OCI-LY7 (cell line): Measurements from ENCODE around the gene KAT2B. TPM values are rescaled to one million over a fixed set of nuclear protein-coding genes. Genes with fewer than 3 reads are reported as not detected.

Experiments
- BruUV-seq: library from RNA; stranded (reverse); fragments of 400-500 nt; replicated peaks from 2 replicates; lab custom pipeline; 2021; lab: Mats Ljungman, UMichigan
- CTCF ChIA-PET: fragments of 300-600 bp; sonication (Branson Sonifier 250); formaldehyde crosslinking; loops from one replicate; lab custom pipeline; 2022; ENCODE audit warnings: antibody characterized with exemption; ENCODE audit not compliant: unreplicated experiment; lab: Charles Lee
- POLR2A ChIA-PET: fragments of 300-600 bp; sonication (Branson Sonifier 250); formaldehyde crosslinking; loops from one replicate; lab custom pipeline; 2022; ENCODE audit warnings: antibody characterized with exemption; lab: Charles Lee
- DNase-seq: peaks from one replicate; pipeline ENCODE4 v3.0.0-alpha.2; 2015; ENCODE audit warnings: low spot score
- H2AFZ ChIP-seq: fragments of 200-600 bp; sonication (generic), shearing (Covaris generic); 2 replicates; pipeline ENCODE4 v1.6.1; 2014; ENCODE audit warnings: mild to moderate bottlenecking, antibody characterized with exemption, low read length, moderate library complexity
- H3K27ac ChIP-seq: fragments of 200-600 bp; sonication (generic); 2 replicates; pipeline ENCODE4 v1.5.1; 2014; ENCODE audit warnings: mixed run types, low read depth, mild to moderate bottlenecking, moderate library complexity, low read length, inconsistent platforms; ENCODE audit not compliant: poor library complexity, severe bottlenecking
- H3K36me3 ChIP-seq: fragments of 200-600 bp; sonication (generic); 2 replicates; pipeline ENCODE4 v1.6.1; 2014; ENCODE audit warnings: mild to moderate bottlenecking, antibody characterized with exemption, low read length, moderate library complexity, mixed read lengths; ENCODE audit not compliant: insufficient read depth
- H3K4me1 ChIP-seq: fragments of 200-600 bp; sonication (generic); 2 replicates; pipeline ENCODE4 v1.5.1; 2014; ENCODE audit warnings: mild to moderate bottlenecking, low read length; ENCODE audit not compliant: insufficient read depth, poor library complexity, severe bottlenecking
- H3K4me2 ChIP-seq: fragments of 200-600 bp; sonication (generic); 2 replicates; pipeline ENCODE4 v1.6.1; 2014; ENCODE audit warnings: mild to moderate bottlenecking, low read length
- H3K4me3 ChIP-seq: fragments of 200-600 bp; sonication (generic); 2 replicates; pipeline ENCODE4 v1.5.1; 2014; ENCODE audit warnings: mild to moderate bottlenecking, low read depth, low read length; ENCODE audit not compliant: poor library complexity, severe bottlenecking
- H3K79me2 ChIP-seq: fragments of 200-600 bp; sonication (generic); 2 replicates; pipeline ENCODE4 v1.6.1; 2016; ENCODE audit warnings: low read depth, mild to moderate bottlenecking, low read length, moderate library complexity, mixed read lengths; ENCODE audit not compliant: insufficient read depth
- H3K9me2 ChIP-seq: fragments of 200-600 bp; sonication (generic); 2 replicates; pipeline ENCODE4 v1.6.1; 2016; ENCODE audit warnings: mild to moderate bottlenecking, low read length, mixed read lengths; ENCODE audit not compliant: insufficient read depth
- H3K9me3 ChIP-seq: fragments of 200-600 bp; sonication (generic); 2 replicates; pipeline ENCODE4 v1.6.1; 2014; ENCODE audit warnings: mild to moderate bottlenecking, mixed run types, low read length, mixed read lengths
- H4K20me1 ChIP-seq: fragments of 200-600 bp; sonication (generic); 2 replicates; pipeline ENCODE4 v1.6.1; 2014; ENCODE audit warnings: mild to moderate bottlenecking, antibody characterized with exemption, low read length, moderate library complexity, mixed read lengths; ENCODE audit not compliant: insufficient read depth
- CTCF ChIP-seq: fragments of 200-600 bp; sonication (generic); conservative IDR thresholded peaks from 2 replicates; pipeline ENCODE4 v1.5.1; 2014; ENCODE audit warnings: mild to moderate bottlenecking, antibody characterized with exemption, low read length, moderate library complexity, mixed read lengths
- EZH2phosphoT487 ChIP-seq: fragments of 200-600 bp; sonication (generic); IDR thresholded peaks from 2 replicates; pipeline ENCODE4 v1.6.1; 2018; ENCODE audit warnings: low read depth, borderline replicate concordance, mild to moderate bottlenecking, mixed run types, antibody characterized with exemption, low read length, moderate library complexity, mixed read lengths
- intact Hi-C: fragments of 100-400 bp; cut with micrococcal nuclease; formaldehyde crosslinking; loops from one replicate; pipeline ENCODE4 v1.10.0; 2022; ENCODE audit not compliant: unreplicated experiment
- total RNA-seq, 2 experiments: library from RNA; depleted of rRNA in 1 of 2; stranded (reverse); fragments of >200 nt in 1 of 2; shearing (Covaris generic) in 1 of 2; gene quantifications; 2 replicates each; pipeline ENCODE4 v1.2.3, GENCODE V29; 2014 to 2022

KAT2B gene
- total RNA-seq, 2 experiments from 2014 or later: 24.2 to 32.9 TPM

- Histone ChIP-seq H3K4me2 (no peak overlapping the region), H3K27ac (no peak overlapping the region), H3K9me2 (no peaks in the 10 kb centered on the region), H3K4me1 (no peaks in the 10 kb centered on the region), H3K9me3 (no peaks in the 10 kb centered on the region), H2AFZ (no peak overlapping the region), H4K20me1 (no peaks in the 10 kb centered on the region), H3K4me3 (no peak overlapping the region), H3K36me3 (no peaks in the 10 kb centered on the region), H3K79me2 (no peaks in the 10 kb centered on the region)
- POLR2A ChIA-PET: no interaction called here
- DNase-seq: no peak
- intact Hi-C loops: no loop called here
- TF ChIP-seq EZH2phosphoT487: no peak
- TF ChIP-seq CTCF: no peak
- CTCF ChIA-PET: no interaction called here
- no TSS peak for BruUV-seq
Measured at GRCh38 chr3:19997502-19997901, 42.7 kb upstream of the KAT2B start.

GRCh38 chr3:20001932-20002331 lies 38.3 kb upstream of the KAT2B start:
- H3K36me3 ChIP-seq: no peaks in the 10 kb centered on the region
- H3K9me3 ChIP-seq: no peaks in the 10 kb centered on the region
- H3K4me2 ChIP-seq: no peak overlapping the region
- no peaks in the 10 kb centered on the region for H3K4me1 ChIP-seq
- no peaks in the 10 kb centered on the region for H3K9me2 ChIP-seq
- no TSS peak for BruUV-seq
- H3K27ac ChIP-seq: no peak overlapping the region
- ChIA-PET POLR2A (interaction anchor here (0.6 to 1.4 kb wide), 4 partner anchors 8 to 194 kb away, joined by 3 to 4 read pairs (median 4); no protein-coding TSS in a partner anchor), CTCF (no interaction called here)
- DNase-seq: no peak
- H3K4me3 ChIP-seq: no peak overlapping the region
- no peak overlapping the region for H2AFZ ChIP-seq
- intact Hi-C loops: no loop called here
- no peaks in the 10 kb centered on the region for H4K20me1 ChIP-seq
- H3K79me2 ChIP-seq: no peaks in the 10 kb centered on the region
- TF ChIP-seq CTCF (no peak), EZH2phosphoT487 (no peak)

GRCh38 chr3:20007960-20008359 lies 32.3 kb upstream of the KAT2B start:
- Histone ChIP-seq H3K4me2 (no peak overlapping the region), H3K4me1 (no peaks in the 10 kb centered on the region), H3K79me2 (no peaks in the 10 kb centered on the region), H4K20me1 (no peaks in the 10 kb centered on the region), H2AFZ (no peak overlapping the region), H3K27ac (no peak overlapping the region), H3K9me2 (no peaks in the 10 kb centered on the region), H3K4me3 (no peak overlapping the region), H3K9me3 (no peaks in the 10 kb centered on the region), H3K36me3 (no peaks in the 10 kb centered on the region)
- no peak for DNase-seq
- no peak for TF ChIP-seq EZH2phosphoT487
- no peak for TF ChIP-seq CTCF
- ChIA-PET POLR2A (interaction anchor here (0.6 to 1.5 kb wide), 2 partner anchors 13 to 16 kb away, joined by 3 read pairs; no protein-coding TSS in a partner anchor), CTCF (no interaction called here)
- intact Hi-C loops: no loop called here
- BruUV-seq: no TSS peak
